HG02938 (cell line): Measurements from ENCODE around the gene UAP1L1.

Experiments used
- ATAC-seq: cut with Tn5 transposase; IDR thresholded peaks from one replicate; pipeline ENCODE4 v1.9.1; 2021; ENCODE audit warnings: mild to moderate bottlenecking, moderate library complexity; ENCODE audit not compliant: unreplicated experiment

Gene UAP1L1

GRCh38 chr9:137089232-137089947 is 12.1 kb downstream of the UAP1L1 start:
- ATAC-seq, result no peak

- peak; percentile 88 for ATAC-seq
These were observed 18.6 kb downstream of the UAP1L1 start for GRCh38 chr9:137095664-137096517.

GRCh38 chr9:137096785-137097546 is 19.6 kb downstream of the UAP1L1 start:
- ATAC-seq, result no peak

GRCh38 chr9:137097761-137098462 is 20.6 kb downstream of the UAP1L1 start:
- ATAC-seq, result no peak

- no peak for ATAC-seq
These were observed 21.9 kb downstream of the UAP1L1 start for GRCh38 chr9:137099231-137099630.

GRCh38 chr9:137103206-137103999 is 26.1 kb downstream of the UAP1L1 start:
- no peak for ATAC-seq

- ATAC-seq, result no peak
These were observed 28.7 kb downstream of the UAP1L1 start for GRCh38 chr9:137105814-137106661.

GRCh38 chr9:137106662-137107250 is 29.4 kb downstream of the UAP1L1 start:
- ATAC-seq, result no peak

GRCh38 chr9:137107312-137107921 is 30.1 kb downstream of the UAP1L1 start:
- no peak for ATAC-seq

- ATAC-seq, result no peak
These were observed 30.7 kb downstream of the UAP1L1 start for GRCh38 chr9:137107982-137108381.

- no peak for ATAC-seq
These were observed 31.4 kb downstream of the UAP1L1 start for GRCh38 chr9:137108608-137109249.

- no peak for ATAC-seq
These were observed 32.2 kb downstream of the UAP1L1 start for GRCh38 chr9:137109250-137110146.

GRCh38 chr9:137110147-137110910 is 33.0 kb downstream of the UAP1L1 start:
- no peak for ATAC-seq

GRCh38 chr9:137110911-137111787 is 33.8 kb downstream of the UAP1L1 start:
- no peak for ATAC-seq
